ENCODE data around the gene CD84.

The CD84 gene

GRCh38 chr1:160520999-160521398 is 58.3 kb downstream of the CD84 start:
- TF ChIP-seq GATA3 (IDR thresholded peaks at IDR 0.05; ENCODE audit: low read depth, low read length) (no peak), GATA2 (IDR thresholded peaks at IDR 0.05; ENCODE audit: low read depth, low read length) (no peak)

GRCh38 chr1:160520582-160520981 is 58.7 kb downstream of the CD84 start:
- TF ChIP-seq GATA3 (IDR thresholded peaks at IDR 0.05; ENCODE audit: low read depth, low read length): no peak
- no peak for TF ChIP-seq GATA2 (IDR thresholded peaks at IDR 0.05; ENCODE audit: low read depth, low read length)

- TF ChIP-seq GATA2 (IDR thresholded peaks at IDR 0.05; ENCODE audit: low read depth, low read length) (no peak), GATA3 (IDR thresholded peaks at IDR 0.05; ENCODE audit: low read depth, low read length) (no peak)
These were observed 59.5 kb downstream of the CD84 start for GRCh38 chr1:160519642-160520435.

- TF ChIP-seq GATA2 (IDR thresholded peaks at IDR 0.05; ENCODE audit: low read depth, low read length) (no peak), GATA3 (IDR thresholded peaks at IDR 0.05; ENCODE audit: low read depth, low read length) (no peak)
These were observed 74.6 kb downstream of the CD84 start for GRCh38 chr1:160504651-160505050.

- TF ChIP-seq GATA3 (IDR thresholded peaks at IDR 0.05; ENCODE audit: low read depth, low read length) (no peak), GATA2 (IDR thresholded peaks at IDR 0.05; ENCODE audit: low read depth, low read length) (0 out of 2 replicates have a peak, but pooled peaks have one; percentile 15)
These were observed 76.2 kb downstream of the CD84 start for GRCh38 chr1:160503087-160503486.

- TF ChIP-seq GATA2 (IDR thresholded peaks at IDR 0.05; ENCODE audit: low read depth, low read length) (no peak), GATA3 (IDR thresholded peaks at IDR 0.05; ENCODE audit: low read depth, low read length) (no peak)
These were observed 78.8 kb downstream of the CD84 start for GRCh38 chr1:160500321-160500990.

GRCh38 chr1:160499631-160500030 is 79.7 kb downstream of the CD84 start:
- TF ChIP-seq GATA3 (IDR thresholded peaks at IDR 0.05; ENCODE audit: low read depth, low read length) (no peak), GATA2 (IDR thresholded peaks at IDR 0.05; ENCODE audit: low read depth, low read length) (no peak)

GRCh38 chr1:160496334-160496733 is 83.0 kb downstream of the CD84 start:
- TF ChIP-seq GATA2 (IDR thresholded peaks at IDR 0.05; ENCODE audit: low read depth, low read length): no peak

- TF ChIP-seq GATA3 (IDR thresholded peaks at IDR 0.05; ENCODE audit: low read depth, low read length) (no peak), GATA2 (IDR thresholded peaks at IDR 0.05; ENCODE audit: low read depth, low read length) (no peak)
These were observed 84.7 kb downstream of the CD84 start for GRCh38 chr1:160494620-160495019.

- TF ChIP-seq GATA3 (IDR thresholded peaks at IDR 0.05; ENCODE audit: low read depth, low read length) (no peak), GATA2 (IDR thresholded peaks at IDR 0.05; ENCODE audit: low read depth, low read length) (no peak)
These were observed 86.7 kb downstream of the CD84 start for GRCh38 chr1:160492617-160493016.

- TF ChIP-seq GATA2 (IDR thresholded peaks at IDR 0.05; ENCODE audit: low read depth, low read length) (no peak), GATA3 (IDR thresholded peaks at IDR 0.05; ENCODE audit: low read depth, low read length) (no peak)
These were observed 87.3 kb downstream of the CD84 start for GRCh38 chr1:160491981-160492380.
